MM.1S (cell line): ENCODE data around the gene RGS6.

Experiments
- DNase-seq: peaks from one replicate; pipeline ENCODE4 v3.0.0-alpha.2; 2015
- H2AFZ ChIP-seq: fragments of 300-600 bp; sonication (generic); 2 replicates; pipeline ENCODE4 v1.6.0; 2016; ENCODE audit warnings: antibody characterized with exemption, low read length
- H3F3A ChIP-seq: fragments of 300-600 bp; sonication (generic); 2 replicates; pipeline ENCODE4 v1.6.1; 2016; ENCODE audit warnings: mild to moderate bottlenecking, antibody characterized with exemption, low read length, moderate library complexity, mixed read lengths; ENCODE audit not compliant: insufficient read depth
- H3K27ac ChIP-seq: fragments of 300-600 bp; sonication (generic); 2 replicates; pipeline ENCODE4 v1.5.1; 2016; ENCODE audit warnings: mild to moderate bottlenecking, low read length
- H3K27me3 ChIP-seq: fragments of 300-600 bp; sonication (generic); replicated peaks from 2 replicates; pipeline ENCODE4 v1.6.0; 2016; ENCODE audit warnings: low read length; ENCODE audit not compliant: insufficient read depth
- H3K36me3 ChIP-seq: fragments of 300-600 bp; sonication (generic); replicated peaks from 2 replicates; pipeline ENCODE4 v1.6.1; 2016; ENCODE audit warnings: mild to moderate bottlenecking, low read length, mixed read lengths; ENCODE audit not compliant: insufficient read depth
- H3K4me1 ChIP-seq: fragments of 300-600 bp; sonication (generic); 2 replicates; pipeline ENCODE4 v1.6.1; 2016; ENCODE audit warnings: low read length, mixed read lengths
- H3K4me2 ChIP-seq: fragments of 300-600 bp; sonication (generic); 2 replicates; pipeline ENCODE4 v1.6.0; 2016; ENCODE audit warnings: low read depth, low read length
- H3K4me3 ChIP-seq: fragments of 300-600 bp; sonication (generic); 2 replicates; pipeline ENCODE4 v1.5.1; 2016; ENCODE audit warnings: low read length, mixed read lengths
- H3K79me2 ChIP-seq: fragments of 300-600 bp; sonication (generic); 2 replicates; pipeline ENCODE4 v1.6.1; 2016; ENCODE audit warnings: mixed run types, low read length, mixed read lengths
- H3K9ac ChIP-seq: fragments of 300-600 bp; sonication (generic); 2 replicates; pipeline ENCODE4 v1.6.1; 2016; ENCODE audit warnings: low read length, mixed read lengths
- H3K9me2 ChIP-seq: fragments of 300-600 bp; sonication (generic); replicated peaks from 2 replicates; pipeline ENCODE4 v1.6.1; 2016; ENCODE audit warnings: mild to moderate bottlenecking, low read length, mixed read lengths; ENCODE audit not compliant: insufficient read depth
- H3K9me3 ChIP-seq: fragments of 300-600 bp; sonication (generic); replicated peaks from 2 replicates; pipeline ENCODE4 v1.6.1; 2016; ENCODE audit warnings: mild to moderate bottlenecking, low read length, mixed read lengths; ENCODE audit not compliant: insufficient read depth
- H4K20me1 ChIP-seq: fragments of 300-600 bp; sonication (generic); 2 replicates; pipeline ENCODE4 v1.6.1; 2016; ENCODE audit warnings: mild to moderate bottlenecking, low read length, moderate library complexity, mixed read lengths; ENCODE audit not compliant: insufficient read depth
- EZH2 ChIP-seq: fragments of 300-600 bp; sonication (generic); optimal IDR thresholded peaks from 2 replicates; pipeline ENCODE3; 2017; ENCODE audit warnings: low read depth, mild to moderate bottlenecking, antibody characterized with exemption, low read length, mixed read lengths
- EZH2phosphoT487 ChIP-seq: fragments of 300-600 bp; sonication (generic); IDR thresholded peaks from 2 replicates; pipeline ENCODE4 v1.6.1; 2018; ENCODE audit warnings: antibody characterized with exemption, low read length
- TF ChIP-seq, protein P1 (sequence below): fragments of 300-600 bp; sonication (generic); IDR thresholded peaks from 2 replicates; pipeline ENCODE4 v1.5.1; 2016; ENCODE audit warnings: antibody characterized with exemption, low read length, mixed read lengths

The RGS6 gene

DNA sequence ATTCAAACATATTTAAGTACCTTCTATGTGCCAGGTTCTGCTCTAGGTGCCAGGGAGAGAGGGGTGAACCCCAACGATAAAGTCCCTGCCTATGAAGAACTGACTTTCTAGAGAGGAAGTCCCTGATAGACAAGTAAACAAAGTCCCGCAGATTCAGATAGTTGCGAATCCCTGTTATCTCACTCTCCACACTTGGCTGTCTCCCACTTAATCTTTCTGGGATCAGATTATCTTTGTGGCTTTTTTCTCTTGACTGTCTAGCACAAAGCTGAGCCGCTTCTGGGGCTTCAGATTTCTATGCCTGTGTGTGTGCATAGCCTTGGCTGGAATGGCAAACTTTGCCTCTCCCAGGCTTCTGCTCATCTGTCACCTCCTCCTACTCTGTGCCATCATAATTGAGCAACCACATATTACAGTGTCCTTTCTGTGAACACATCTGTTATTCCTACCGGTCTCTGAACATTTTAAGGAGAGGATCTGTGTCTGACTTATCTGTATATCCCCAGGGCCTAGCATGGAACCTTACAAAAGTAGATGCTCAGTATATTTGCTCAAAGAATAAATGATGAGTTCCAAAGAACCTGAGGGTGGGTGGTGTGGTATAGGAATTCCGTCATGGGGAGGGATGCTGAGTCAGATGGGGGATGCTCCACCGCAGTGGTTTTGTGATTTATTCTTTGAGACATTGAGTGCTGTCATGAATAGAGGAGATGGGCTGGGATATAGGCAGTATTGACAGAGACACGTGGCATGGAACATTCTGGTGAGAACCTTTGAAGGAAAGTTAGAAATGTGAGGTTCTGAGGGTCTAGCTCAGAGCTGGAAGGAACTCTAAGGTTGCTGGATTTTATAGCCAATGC lies 28.5 kb downstream of the RGS6 start:
- TF ChIP-seq EZH2phosphoT487 (no peak), EZH2 (no peak)
- TF ChIP-seq, protein P1, sequence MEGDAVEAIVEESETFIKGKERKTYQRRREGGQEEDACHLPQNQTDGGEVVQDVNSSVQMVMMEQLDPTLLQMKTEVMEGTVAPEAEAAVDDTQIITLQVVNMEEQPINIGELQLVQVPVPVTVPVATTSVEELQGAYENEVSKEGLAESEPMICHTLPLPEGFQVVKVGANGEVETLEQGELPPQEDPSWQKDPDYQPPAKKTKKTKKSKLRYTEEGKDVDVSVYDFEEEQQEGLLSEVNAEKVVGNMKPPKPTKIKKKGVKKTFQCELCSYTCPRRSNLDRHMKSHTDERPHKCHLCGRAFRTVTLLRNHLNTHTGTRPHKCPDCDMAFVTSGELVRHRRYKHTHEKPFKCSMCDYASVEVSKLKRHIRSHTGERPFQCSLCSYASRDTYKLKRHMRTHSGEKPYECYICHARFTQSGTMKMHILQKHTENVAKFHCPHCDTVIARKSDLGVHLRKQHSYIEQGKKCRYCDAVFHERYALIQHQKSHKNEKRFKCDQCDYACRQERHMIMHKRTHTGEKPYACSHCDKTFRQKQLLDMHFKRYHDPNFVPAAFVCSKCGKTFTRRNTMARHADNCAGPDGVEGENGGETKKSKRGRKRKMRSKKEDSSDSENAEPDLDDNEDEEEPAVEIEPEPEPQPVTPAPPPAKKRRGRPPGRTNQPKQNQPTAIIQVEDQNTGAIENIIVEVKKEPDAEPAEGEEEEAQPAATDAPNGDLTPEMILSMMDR: no peak
- no peaks in the 10 kb centered on the region for H4K20me1 ChIP-seq
- no peaks in the 10 kb centered on the region for H3K9me3 ChIP-seq
- H3K4me3 ChIP-seq: no peak overlapping the region
- no peak overlapping the region for H2AFZ ChIP-seq
- no peaks in the 10 kb centered on the region for H3K79me2 ChIP-seq
- H3K36me3 ChIP-seq: no peaks in the 10 kb centered on the region
- H3K9me2 ChIP-seq: no peaks in the 10 kb centered on the region
- no peak overlapping the region for H3K4me2 ChIP-seq
- no peaks in the 10 kb centered on the region; the same call in 1 of the 2 replicates for H3K4me1 ChIP-seq
- no peak overlapping the region for H3K9ac ChIP-seq
- no peak overlapping the region for H3K27ac ChIP-seq
- DNase-seq: no peak
- H3K27me3 ChIP-seq: no peaks in the 10 kb centered on the region
- H3F3A ChIP-seq: no peaks in the 10 kb centered on the region

DNA sequence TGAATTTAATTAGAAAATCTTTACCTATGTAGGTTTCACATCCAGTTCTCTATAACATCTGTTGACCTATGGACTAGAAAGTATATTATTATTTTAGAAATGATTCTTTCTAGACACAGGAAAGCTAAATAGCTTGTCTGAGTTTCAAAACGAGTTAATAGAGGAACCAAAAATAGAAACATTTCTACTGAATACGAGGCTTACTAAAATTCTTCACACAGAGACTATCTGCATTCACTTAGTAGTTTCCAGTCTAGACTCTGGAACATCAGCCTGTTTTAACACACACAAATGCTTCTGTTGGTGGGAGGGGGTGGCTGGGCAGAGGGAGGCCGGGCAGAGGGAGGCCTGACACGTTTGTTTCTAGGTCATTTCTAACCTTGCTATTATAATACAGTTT lies 29.7 kb downstream of the RGS6 start:
- no peaks in the 10 kb centered on the region for H3F3A ChIP-seq
- peak; percentile 6 for DNase-seq
- H4K20me1 ChIP-seq: no peaks in the 10 kb centered on the region
- H3K9ac ChIP-seq: no peak overlapping the region
- H3K36me3 ChIP-seq: no peaks in the 10 kb centered on the region
- H3K27me3 ChIP-seq: no peaks in the 10 kb centered on the region
- H3K4me2 ChIP-seq: no peak overlapping the region; the same call in 1 of the 2 replicates
- H3K4me3 ChIP-seq: no peak overlapping the region
- H3K27ac ChIP-seq: no peak overlapping the region
- TF ChIP-seq EZH2 (no peak), EZH2phosphoT487 (no peak)
- TF ChIP-seq, protein P1: no peak
- no peaks in the 10 kb centered on the region for H3K9me3 ChIP-seq
- H3K79me2 ChIP-seq: no peaks in the 10 kb centered on the region
- H2AFZ ChIP-seq: no peak overlapping the region
- no peaks in the 10 kb centered on the region; the same call in 1 of the 2 replicates for H3K4me1 ChIP-seq
- H3K9me2 ChIP-seq: no peaks in the 10 kb centered on the region

DNA sequence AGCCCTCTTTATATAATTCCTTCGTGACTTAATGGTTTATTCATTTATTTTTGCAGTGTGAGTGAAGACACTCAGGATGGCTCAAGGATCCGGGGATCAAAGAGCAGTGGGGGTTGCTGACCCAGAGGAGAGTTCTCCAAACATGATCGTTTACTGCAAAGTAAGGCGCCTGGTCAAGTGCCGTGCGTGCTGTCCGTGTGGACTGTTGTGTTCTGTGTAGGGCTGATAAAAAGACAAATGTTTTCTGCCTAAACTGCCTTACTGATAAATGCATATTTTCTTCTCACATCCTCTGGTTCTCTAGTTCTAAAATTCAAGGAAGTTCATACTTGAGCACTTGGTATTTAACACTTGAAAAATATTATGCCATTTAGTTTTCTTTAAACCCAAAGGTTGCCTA lies 32.5 kb downstream of the RGS6 start:
- no peak for DNase-seq
- no peaks in the 10 kb centered on the region for H3K79me2 ChIP-seq
- TF ChIP-seq, protein P1: no peak
- no peak for TF ChIP-seq EZH2
- TF ChIP-seq EZH2phosphoT487: no peak
- H2AFZ ChIP-seq: no peak overlapping the region
- no peaks in the 10 kb centered on the region for H3K36me3 ChIP-seq
- H3F3A ChIP-seq: no peaks in the 10 kb centered on the region
- no peak overlapping the region for H3K9ac ChIP-seq
- no peaks in the 10 kb centered on the region for H3K27me3 ChIP-seq
- no peak overlapping the region for H3K4me3 ChIP-seq
- H4K20me1 ChIP-seq: no peaks in the 10 kb centered on the region
- H3K9me3 ChIP-seq: no peaks in the 10 kb centered on the region
- H3K4me1 ChIP-seq: no peaks in the 10 kb centered on the region; the same call in 1 of the 2 replicates
- no peaks in the 10 kb centered on the region for H3K9me2 ChIP-seq
- H3K4me2 ChIP-seq: no peak overlapping the region
- no peak overlapping the region for H3K27ac ChIP-seq
